HepG2 (cell line): ENCODE data around the gene DAB2IP. TPM values are rescaled to one million over a fixed set of nuclear protein-coding genes. Genes with fewer than 3 reads are reported as not detected.

Source experiments
- ATAC-seq: fragments of 200-7000 bp; cut with Tn5 transposase; 3 replicates; pipeline ENCODE4 v1.9.1; 2020; ENCODE audit warnings: mild to moderate bottlenecking, moderate library complexity
- BruUV-seq: library from RNA; stranded (reverse); fragments of 400-500 nt; replicated peaks from 2 replicates; lab custom pipeline; 2021; lab: Mats Ljungman, UMichigan
- CTCF ChIA-PET: fragments of 300-600 bp; formaldehyde crosslinking; extraction: SDS; loops from one replicate; lab custom pipeline; 2021; ENCODE audit warnings: low total read pairs, inconsistent platforms, low intra/inter-chr PET ratio; lab: Yijun Ruan, JAX
- POLR2A ChIA-PET: fragments of 350-600 bp; sonication (Branson Sonifier 250); formaldehyde crosslinking; loops from one replicate; lab custom pipeline; 2020; ENCODE audit warnings: antibody characterized with exemption, inconsistent platforms; lab: Yijun Ruan, JAX
- DNase-seq: peaks from one replicate; pipeline ENCODE4 v3.0.0-alpha.2; 2015; ENCODE audit warnings: low spot score
- FAIRE-seq: peaks from 3 replicates; lab custom pipeline; 2011; peaks lifted over from hg19 to GRCh38; lab: Jason Lieb, UNC
- H2AFZ ChIP-seq: one replicate; pipeline ENCODE4 v1.6.1; 2011; ENCODE audit warnings: low read length, inconsistent platforms
- H3K27ac ChIP-seq: fragments of 300-600 bp; 3 replicates; pipeline ENCODE4 v1.8.0; 2011; ENCODE audit warnings: mixed run types, mild to moderate bottlenecking, mixed read lengths, low read length, inconsistent platforms; ENCODE audit not compliant: insufficient read depth; ENCODE audit errors: extremely low read length
- H3K27me3 ChIP-seq, 2 experiments: fragments of 200-600 bp in 1 of 2; 2 replicates in 1 of 2; 3 replicates in 1 of 2; pipeline versions ENCODE4 v1.6.0 to v1.8.0; 2011; ENCODE audit warnings: low read length in 2 of 2, mild to moderate bottlenecking in 2 of 2, moderate library complexity in 2 of 2, inconsistent platforms in 1 of 2; ENCODE audit not compliant: insufficient read depth in 2 of 2, control insufficient read depth in 1 of 2
- H3K36me3 ChIP-seq, 2 experiments: fragments of 200-600 bp in 1 of 2; replicated peaks in 1 of 2; 2 replicates in 1 of 2; 3 replicates in 1 of 2; pipeline versions ENCODE4 v1.5.1 to v1.8.0; 2011; ENCODE audit warnings: low read length in 2 of 2, inconsistent platforms in 1 of 2; ENCODE audit not compliant: insufficient read depth in 2 of 2, control insufficient read depth in 1 of 2
- H3K4me1 ChIP-seq: 2 replicates; pipeline ENCODE4 v1.5.1; 2012; ENCODE audit warnings: low read length, inconsistent platforms; ENCODE audit not compliant: insufficient read depth
- H3K4me2 ChIP-seq: 2 replicates; pipeline ENCODE4 v1.6.0; 2011; ENCODE audit warnings: low read depth, low read length, inconsistent platforms
- H3K4me3 ChIP-seq, 3 experiments: fragments of 200-600 bp in 1 of 3; sonication (generic), shearing (Covaris generic) in 1 of 3; replicated peaks in 1 of 3; 2 replicates each; pipeline ENCODE4 v1.5.1; 2011 to 2016; ENCODE audit warnings: low read length in 3 of 3, inconsistent platforms in 2 of 3, low read depth in 2 of 3, mild to moderate bottlenecking in 2 of 3, control low read depth in 1 of 3, mixed read lengths in 1 of 3; ENCODE audit not compliant: insufficient read depth in 1 of 3
- H3K79me2 ChIP-seq: one replicate; pipeline ENCODE4 v1.6.1; 2011; ENCODE audit warnings: low read length, inconsistent platforms; ENCODE audit not compliant: insufficient read depth
- H3K9ac ChIP-seq: 2 replicates; pipeline ENCODE4 v1.6.0; 2011; ENCODE audit warnings: mild to moderate bottlenecking, low read depth, low read length, inconsistent platforms; ENCODE audit not compliant: insufficient read depth
- H3K9me3 ChIP-seq: 2 replicates; pipeline ENCODE4 v1.5.1; 2012; ENCODE audit warnings: mild to moderate bottlenecking, low read length
- H4K20me1 ChIP-seq: 2 replicates; pipeline ENCODE4 v1.6.0; 2011; ENCODE audit warnings: inconsistent platforms, mild to moderate bottlenecking, low read length, moderate library complexity; ENCODE audit not compliant: insufficient read depth
- CEBPZ ChIP-seq: IDR thresholded peaks from 2 replicates; pipeline ENCODE4 v1.6.1; 2012; ENCODE audit warnings: low read length, improper control_type of control experiment
- ELK4 ChIP-seq: sonication (generic); formaldehyde crosslinking; IDR thresholded peaks from 2 replicates; pipeline ENCODE4 v1.9.0; 2021; ENCODE audit warnings: missing genetic modification reagents, borderline replicate concordance
- NKX3-1 ChIP-seq: sonication (generic); formaldehyde crosslinking; IDR thresholded peaks from 2 replicates; pipeline ENCODE4 v1.5.0; 2020; ENCODE audit warnings: missing genetic modification reagents
- NR1H2 ChIP-seq: sonication (generic); formaldehyde crosslinking; IDR thresholded peaks from 2 replicates; pipeline ENCODE4 v1.8.1; 2022; ENCODE audit warnings: low read depth, missing genetic modification reagents, borderline replicate concordance
- RAD21 ChIP-seq: fragments of 450-650 bp; formaldehyde crosslinking; IDR thresholded peaks from 2 replicates; pipeline ENCODE4 v1.5.0; 2020; ENCODE audit warnings: mild to moderate bottlenecking
- SOX6 ChIP-seq, 2 experiments: fragments of 450-650 bp in 1 of 2; sonication (generic) in 1 of 2; formaldehyde crosslinking in 1 of 2; IDR thresholded peaks; 2 replicates each; pipeline versions ENCODE4 v1.4.0 to v1.6.1; 2017 to 2020; ENCODE audit warnings: antibody characterized with exemption in 1 of 2, mild to moderate bottlenecking in 1 of 2, missing genetic modification reagents in 1 of 2
- SRY ChIP-seq: sonication (generic); formaldehyde crosslinking; IDR thresholded peaks from 2 replicates; pipeline ENCODE4 v1.8.0; 2022; ENCODE audit warnings: mild to moderate bottlenecking, missing genetic modification reagents
- TCF7L2 ChIP-seq: IDR thresholded peaks from 2 replicates; pipeline ENCODE4 v1.6.1; 2011; ENCODE audit warnings: mild to moderate bottlenecking, low read depth, low read length, moderate library complexity
- TFDP1 ChIP-seq: IDR thresholded peaks from 2 replicates; pipeline ENCODE4 v1.6.1; 2016; ENCODE audit warnings: missing compliant biosample characterization, missing genetic modification reagents, borderline replicate concordance
- THRA ChIP-seq: sonication (generic); formaldehyde crosslinking; IDR thresholded peaks from 2 replicates; pipeline ENCODE4 v1.4.0; 2020; ENCODE audit warnings: missing genetic modification reagents, borderline replicate concordance
- ZGPAT ChIP-seq: IDR thresholded peaks from 2 replicates; pipeline ENCODE4 v1.6.1; 2016; ENCODE audit warnings: mild to moderate bottlenecking
- ZNF33A ChIP-seq: sonication (generic); formaldehyde crosslinking; IDR thresholded peaks from 2 replicates; pipeline ENCODE4 v1.5.1; 2020; ENCODE audit warnings: missing genetic modification reagents, mild to moderate bottlenecking, moderate library complexity, borderline replicate concordance
- ZNF430 ChIP-seq: sonication (generic); formaldehyde crosslinking; IDR thresholded peaks from 2 replicates; pipeline ENCODE4 v1.9.0; 2021; ENCODE audit warnings: mild to moderate bottlenecking, missing genetic modification reagents
- ZNF563 ChIP-seq: sonication (generic); formaldehyde crosslinking; IDR thresholded peaks from 2 replicates; pipeline ENCODE4 v1.8.0; 2022; ENCODE audit warnings: mild to moderate bottlenecking, moderate library complexity, missing genetic modification reagents
- WGBS: methylation state at CpG from one replicate; pipeline ENCODE4 v1.1.6; 2017; ENCODE audit warnings: low lambda C conversion rate; 5-methylcytosine and 5-hydroxymethylcytosine counted together
- in situ Hi-C: cut with HindIII; loops from 2 replicates; pipeline ENCODE4 v1.10.0; 2017; ENCODE audit warnings: low pct_unique_long_range_greater_than_20kb; ENCODE audit not compliant: extremely low pct_ligation_motif_present
- intact Hi-C: fragments of 100-400 bp; cut with micrococcal nuclease; formaldehyde crosslinking; loops from one replicate; pipeline ENCODE4 v1.10.0; 2022; ENCODE audit not compliant: unreplicated experiment
- polyA plus RNA-seq, 8 experiments: library from polyadenylated mRNA; depleted of rRNA in 3 of 8; stranded (reverse) in 7 of 8; unstranded in 1 of 8; fragments of >200 nt; fragmentation: Illumina TruSeq in 4 of 8; extraction: Trizol in 4 of 8; gene quantifications; 2 replicates each; pipeline versions ENCODE4 v1.2.1 to v1.2.3, GENCODE V29; 2011 to 2016; ENCODE audit warnings: low read depth in 4 of 8, missing spikeins in 1 of 8, mixed read lengths in 1 of 8; ENCODE audit not compliant: insufficient read depth in 1 of 8
- total RNA-seq, 5 experiments: library from RNA; depleted of rRNA; stranded (reverse); fragments of >200 nt; fragmentation: Illumina TruSeq; extraction: Trizol; gene quantifications; 2 replicates each; pipeline ENCODE4 v1.2.3, GENCODE V29; 2016; ENCODE audit warnings: low read depth in 1 of 5

The DAB2IP gene
- total and polyA plus RNA-seq, 2 of the 13 experiments (the other 11 are each of a cell fraction or from before 2014, with no cell fraction given): 25.3 to 37.9 TPM

- 97% methylated on average over 85 of the region's 130 CpGs for whole genome bisulfite sequencing
- Histone ChIP-seq H3K36me3 (no peaks in the 10 kb centered on the region), H3K4me1 (no peaks in the 10 kb centered on the region), H3K9ac (no peak overlapping the region), H3K27ac (no peak overlapping the region), H3K27me3 (no peaks in the 10 kb centered on the region), H3K79me2 (no peaks in the 10 kb centered on the region), H4K20me1 (no peaks in the 10 kb centered on the region), H2AFZ (no peak overlapping the region), H3K4me3 (no peak overlapping the region), H3K4me2 (no peak overlapping the region), H3K9me3 (no peaks in the 10 kb centered on the region)
- FAIRE-seq (no peak), ATAC-seq (no peak), DNase-seq (no peak)
- intact Hi-C loops: no loop called here
- BruUV-seq: no TSS peak
- in situ Hi-C loops: no loop called here
- CTCF ChIA-PET: no interaction called here
- POLR2A ChIA-PET: no interaction called here
- TF ChIP-seq RAD21 (CRISPR knock-in tag) (no peak), ZNF563 (CRISPR knock-in tag) (no peak), ZGPAT (CRISPR knock-in tag) (no peak), TCF7L2 (no peak), CEBPZ (no peak), ELK4 (CRISPR knock-in tag) (no peak), ZNF33A (CRISPR knock-in tag) (no peak), SOX6 (IDR thresholded peaks at IDR 0.05) (no peak), SOX6 (CRISPR knock-in tag; IDR thresholded peaks at IDR 0.05) (no peak), NR1H2 (CRISPR knock-in tag) (no peak), ZNF430 (CRISPR knock-in tag) (no peak), SRY (CRISPR knock-in tag) (no peak), NKX3-1 (CRISPR knock-in tag) (no peak), THRA (CRISPR knock-in tag) (no peak), TFDP1 (no peak)
Observed at GRCh38 chr9:121698627-121699570, 47.5 kb downstream of the DAB2IP start.
